Measurements from ENCODE around the gene HOXB6.

DNA sequence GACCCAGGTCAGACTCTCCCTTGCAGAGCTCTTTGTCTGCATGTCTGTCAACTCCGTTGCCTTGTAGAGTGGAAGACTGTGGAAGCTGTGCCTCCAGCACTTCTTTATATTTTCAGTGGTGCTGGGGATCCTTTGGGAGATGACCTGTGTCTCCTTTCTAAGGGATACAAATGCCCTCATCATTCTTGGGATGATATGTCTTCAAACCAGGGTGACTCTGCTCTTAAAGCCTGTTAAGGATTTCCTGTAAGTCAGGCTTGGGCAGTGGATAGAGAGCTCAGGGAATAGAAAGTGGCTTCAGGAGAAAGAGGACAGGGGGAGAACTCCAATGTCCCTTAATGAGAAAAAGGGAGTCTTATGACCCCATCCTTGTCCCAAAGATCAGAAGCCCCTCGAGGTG is 16.3 kb downstream of the HOXB6 start:
- TF ChIP-seq, protein P1, sequence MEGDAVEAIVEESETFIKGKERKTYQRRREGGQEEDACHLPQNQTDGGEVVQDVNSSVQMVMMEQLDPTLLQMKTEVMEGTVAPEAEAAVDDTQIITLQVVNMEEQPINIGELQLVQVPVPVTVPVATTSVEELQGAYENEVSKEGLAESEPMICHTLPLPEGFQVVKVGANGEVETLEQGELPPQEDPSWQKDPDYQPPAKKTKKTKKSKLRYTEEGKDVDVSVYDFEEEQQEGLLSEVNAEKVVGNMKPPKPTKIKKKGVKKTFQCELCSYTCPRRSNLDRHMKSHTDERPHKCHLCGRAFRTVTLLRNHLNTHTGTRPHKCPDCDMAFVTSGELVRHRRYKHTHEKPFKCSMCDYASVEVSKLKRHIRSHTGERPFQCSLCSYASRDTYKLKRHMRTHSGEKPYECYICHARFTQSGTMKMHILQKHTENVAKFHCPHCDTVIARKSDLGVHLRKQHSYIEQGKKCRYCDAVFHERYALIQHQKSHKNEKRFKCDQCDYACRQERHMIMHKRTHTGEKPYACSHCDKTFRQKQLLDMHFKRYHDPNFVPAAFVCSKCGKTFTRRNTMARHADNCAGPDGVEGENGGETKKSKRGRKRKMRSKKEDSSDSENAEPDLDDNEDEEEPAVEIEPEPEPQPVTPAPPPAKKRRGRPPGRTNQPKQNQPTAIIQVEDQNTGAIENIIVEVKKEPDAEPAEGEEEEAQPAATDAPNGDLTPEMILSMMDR (conservative IDR thresholded peaks at IDR 0.05; ENCODE audit: low read length), result no peak
- TF ChIP-seq EZH2phosphoT487 (IDR thresholded peaks at IDR 0.05; ENCODE audit: borderline replicate concordance), result no peak

All from Loucy (cell line).